GM19035 (cell line): Measurements from ENCODE around the gene WDFY3.
"Not testable (repeated sequence)": the region's sequence is repeated elsewhere in the genome, so short reads cannot be mapped to it uniquely, and the experiment has no call there.

ENCODE experiments used
- ATAC-seq: cut with Tn5 transposase; IDR thresholded peaks from one replicate; pipeline ENCODE4 v1.9.1; 2021; ENCODE audit not compliant: unreplicated experiment

Gene WDFY3

GRCh38 chr4:84722720-84723119, 243.8 kb downstream of the WDFY3 start:
- ATAC-seq: no peak

GRCh38 chr4:84719115-84719514, 247.4 kb downstream of the WDFY3 start:
- no peak for ATAC-seq

DNA sequence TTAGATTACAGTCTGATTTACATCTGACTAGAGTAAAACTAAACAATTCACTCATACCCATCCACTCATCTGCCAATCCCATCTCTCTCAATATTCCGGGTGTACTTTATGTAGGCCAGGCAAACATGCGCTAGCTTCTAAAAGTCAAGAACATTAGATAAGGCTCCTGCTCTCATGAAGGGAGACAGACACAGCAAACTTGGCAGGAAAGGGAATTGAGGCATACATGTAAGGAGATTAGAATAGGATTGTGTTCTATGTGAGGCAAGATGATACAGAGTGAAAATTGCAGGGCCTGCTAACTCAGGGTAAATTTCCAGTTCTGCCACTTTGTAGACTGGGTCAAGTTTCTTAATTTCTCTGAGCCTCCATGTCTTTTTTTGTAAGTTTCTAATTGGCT, 247.8 kb downstream of the WDFY3 start:
- no peak for ATAC-seq

DNA sequence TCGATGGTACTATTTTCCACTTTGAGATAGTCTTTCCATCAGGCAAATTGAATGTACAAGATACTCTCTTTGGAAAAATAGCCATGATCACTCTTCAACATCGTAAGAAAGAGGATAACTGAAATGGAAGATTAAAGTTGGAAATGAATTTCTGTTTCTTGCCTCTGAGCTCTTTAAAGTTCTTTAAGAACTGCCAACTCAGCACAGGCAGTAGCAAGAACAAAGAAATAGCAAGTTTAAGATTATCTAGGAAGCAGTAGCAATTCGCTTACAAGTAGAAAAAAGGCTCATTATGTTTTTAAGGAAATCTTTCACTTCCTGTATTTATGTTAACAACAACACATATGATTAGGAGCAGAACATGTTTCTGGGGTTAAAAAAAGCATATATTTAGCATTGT, 255.9 kb downstream of the WDFY3 start:
- ATAC-seq: no peak

GRCh38 chr4:84708406-84709135, 257.9 kb downstream of the WDFY3 start:
- no peak for ATAC-seq

DNA sequence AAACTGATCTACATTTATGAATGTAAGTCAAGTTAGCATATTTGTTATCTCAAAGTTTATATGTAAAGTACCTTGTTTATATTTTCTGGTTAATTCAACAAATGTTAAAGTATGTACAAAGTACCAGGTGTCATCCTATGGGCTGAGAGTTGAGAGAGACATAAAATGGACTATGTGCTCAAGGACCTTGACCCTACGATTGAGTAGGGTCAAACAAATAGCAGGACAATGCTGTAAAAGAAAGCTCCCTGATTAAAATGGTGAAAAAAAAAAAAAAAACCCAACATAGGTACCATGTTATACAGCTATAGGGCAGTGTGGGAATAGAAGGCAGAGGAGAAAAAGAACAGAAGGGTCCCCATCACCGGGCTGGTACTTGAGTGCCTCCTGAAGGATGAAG, 260.2 kb downstream of the WDFY3 start:
- ATAC-seq: no peak

GRCh38 chr4:84699001-84699671, 267.4 kb downstream of the WDFY3 start:
- ATAC-seq: no peak

GRCh38 chr4:84697615-84698201, 268.8 kb downstream of the WDFY3 start:
- no peak for ATAC-seq

GRCh38 chr4:84697159-84697558, 269.3 kb downstream of the WDFY3 start:
- no peak for ATAC-seq

GRCh38 chr4:84691800-84692199, 274.7 kb downstream of the WDFY3 start:
- no peak for ATAC-seq

DNA sequence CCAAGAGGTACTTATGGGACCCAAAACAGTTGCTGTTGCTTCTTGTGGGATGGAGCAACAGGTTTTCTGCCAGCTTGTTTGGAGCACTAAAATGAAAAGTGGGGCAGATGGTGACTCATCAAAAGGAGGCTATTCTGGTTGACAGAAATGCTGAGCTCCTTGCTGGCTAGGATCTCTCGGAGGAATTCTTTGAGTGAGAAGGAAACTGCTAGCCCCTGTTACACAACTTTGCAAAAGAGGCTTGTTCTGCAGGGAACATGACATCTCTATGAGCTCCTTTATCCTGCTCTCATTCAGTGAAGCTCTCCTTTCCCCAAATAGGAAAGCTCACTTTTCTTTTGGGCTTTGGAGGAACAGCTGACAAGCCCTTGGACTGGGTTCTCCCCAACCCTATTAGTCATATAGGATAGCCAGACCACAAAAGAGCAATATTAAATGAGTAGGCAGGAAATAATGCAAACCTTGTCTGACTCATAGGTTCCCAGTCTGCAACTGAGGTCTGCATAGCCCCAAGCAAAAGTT, 275.3 kb downstream of the WDFY3 start:
- no peak for ATAC-seq

GRCh38 chr4:84690481-84690880, 276.0 kb downstream of the WDFY3 start:
- no peak for ATAC-seq

GRCh38 chr4:84689197-84689596, 277.3 kb downstream of the WDFY3 start:
- ATAC-seq: no peak

- no peak for ATAC-seq
Measured at GRCh38 chr4:84688605-84689004, 277.9 kb downstream of the WDFY3 start.

GRCh38 chr4:84685105-84685504, 281.4 kb downstream of the WDFY3 start:
- ATAC-seq: no peak

DNA sequence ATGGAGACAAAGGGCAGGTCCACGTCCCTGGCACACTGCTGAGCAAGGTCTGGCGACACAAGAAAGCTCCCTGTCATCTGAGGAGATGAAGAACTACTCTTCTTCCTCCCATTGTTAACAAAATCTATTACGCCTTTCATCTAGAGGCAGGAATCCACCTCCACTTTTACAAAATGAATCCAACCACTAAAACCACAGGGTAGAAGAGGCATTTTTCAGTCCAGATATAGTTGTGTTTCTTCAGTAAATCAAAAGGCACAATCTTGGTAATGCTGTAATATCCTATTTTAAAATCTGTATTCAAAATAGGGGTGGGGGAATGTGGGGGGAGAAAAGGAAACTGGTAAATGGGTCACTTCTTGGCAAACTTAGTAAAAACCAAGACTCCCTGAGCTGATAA, 282.1 kb downstream of the WDFY3 start:
- no peak for ATAC-seq

GRCh38 chr4:84683064-84683850, 283.2 kb downstream of the WDFY3 start:
- ATAC-seq: no peak

- not testable (repeated sequence) for ATAC-seq
Measured at GRCh38 chr4:84682661-84683060, 283.8 kb downstream of the WDFY3 start.

DNA sequence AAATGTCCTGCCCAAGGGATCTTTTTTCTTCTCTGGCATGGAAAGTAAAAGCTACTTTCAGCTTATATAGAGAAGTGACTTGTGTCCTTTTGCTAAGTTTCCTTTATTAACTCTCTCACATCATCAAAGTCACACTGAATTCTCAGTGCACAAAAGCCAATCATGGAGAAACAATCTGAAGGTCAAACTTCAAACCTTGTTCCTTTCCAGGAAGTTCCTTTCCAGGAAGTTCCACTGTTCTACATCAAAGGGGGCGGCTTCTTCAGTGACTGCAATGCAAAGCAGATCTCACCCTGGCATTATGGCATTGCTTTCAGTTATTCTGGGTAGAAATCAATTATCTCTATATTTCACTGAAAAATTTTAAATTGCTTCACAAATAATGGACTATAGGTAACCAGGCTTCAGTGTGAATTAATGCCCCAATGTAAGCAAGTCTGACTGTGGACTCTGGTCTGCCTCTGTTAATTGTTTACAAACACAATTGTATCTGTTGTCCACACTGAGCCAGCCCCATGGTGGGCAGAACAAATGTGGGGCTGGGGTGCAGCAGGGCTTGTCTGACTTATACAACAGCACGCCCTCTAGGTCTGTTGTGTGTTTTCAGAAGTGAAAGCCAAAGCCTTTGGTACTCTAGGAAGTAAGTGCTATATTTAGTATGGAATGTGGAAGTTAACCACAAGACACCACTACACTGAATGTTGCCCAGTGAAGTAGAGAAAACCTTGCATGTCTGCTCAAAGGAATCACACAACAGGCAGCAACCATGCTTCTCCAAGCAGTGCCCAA, 284.8 kb downstream of the WDFY3 start:
- no peak for ATAC-seq

GRCh38 chr4:84680956-84681355, 285.5 kb downstream of the WDFY3 start:
- no peak for ATAC-seq
